ENCODE measurements around the gene DENND6B.

DNA sequence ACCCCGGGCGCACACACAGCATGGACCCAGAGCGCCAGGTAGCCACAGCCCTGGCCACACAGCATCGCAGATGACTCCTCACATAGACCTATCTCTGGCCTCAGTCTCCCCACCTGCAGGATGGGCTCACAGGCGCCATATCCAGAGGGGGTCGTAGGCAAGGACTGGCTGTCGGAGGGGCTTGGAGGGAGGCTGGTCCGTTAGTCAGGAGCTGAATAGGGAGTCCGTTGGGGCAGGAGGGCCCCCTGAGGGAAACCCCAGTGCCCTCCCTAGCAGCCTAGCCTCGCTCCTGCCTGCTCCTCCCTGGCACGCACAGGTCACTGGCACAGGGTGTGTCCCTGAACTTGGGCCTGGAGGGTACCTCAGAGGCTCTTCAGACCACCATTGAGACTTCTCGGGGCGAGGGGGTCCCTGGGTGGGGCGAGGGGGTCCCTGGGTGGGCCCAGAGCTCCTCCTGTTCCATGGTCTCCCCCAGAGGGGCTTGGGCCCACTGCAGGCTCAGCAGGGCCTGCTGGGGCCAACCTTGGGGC lies 21.4 kb downstream of the DENND6B start:
- TF ChIP-seq CTCF (IDR thresholded peaks at IDR 0.05) (no peak), POLR2A (IDR thresholded peaks at IDR 0.05) (no peak)

All from body of pancreas (tissue), 4 donors.